ENCODE measurements around the gene LRRC8E.

GRCh38 chr19:7908078-7908699, 19.9 kb downstream of the LRRC8E start:
- no peak for TF ChIP-seq EP300 (IDR thresholded peaks at IDR 0.05)
- TF ChIP-seq POLR2A (IDR thresholded peaks at IDR 0.05) = no peak

All from stomach (tissue), 4 donors.